K562 (cell line): ENCODE data around the gene FMN1.

Source experiments
- HIVEP1 ChIP-seq: fragments of 250-450 bp; sonication (Bioruptor Pico); IDR thresholded peaks from 2 replicates; pipeline ENCODE4 v1.4.0; 2020; ENCODE audit warnings: mild to moderate bottlenecking
- MEF2D ChIP-seq: conservative IDR thresholded peaks from 2 replicates; pipeline ENCODE4 v1.6.1; 2016; ENCODE audit warnings: low read depth, missing genetic modification characterization, missing compliant biosample characterization
- MXI1 ChIP-seq: IDR thresholded peaks from 2 replicates; pipeline ENCODE4 v1.6.1; 2011; ENCODE audit warnings: low read depth, mild to moderate bottlenecking, improper control_type of control experiment, low read length
- POLR2B ChIP-seq: fragments of 450-650 bp; IDR thresholded peaks from 2 replicates; pipeline ENCODE4 v1.6.1; 2018; ENCODE audit warnings: low read depth; ENCODE audit not compliant: partially characterized antibody
- SIN3B ChIP-seq: fragments of 450-650 bp; IDR thresholded peaks from 2 replicates; pipeline ENCODE4 v1.6.1; 2017; ENCODE audit warnings: low read depth, mild to moderate bottlenecking, moderate library complexity
- TF ChIP-seq, protein P1 (sequence below): sonication (generic); formaldehyde crosslinking; IDR thresholded peaks from 2 replicates; pipeline ENCODE4 v1.8.1; 2023; ENCODE audit warnings: mild to moderate bottlenecking, missing genetic modification reagents
- TF ChIP-seq, protein P2 (sequence below), 3 experiments: IDR thresholded peaks in 2 of 3; conservative IDR thresholded peaks in 1 of 3; 2 replicates each; pipeline ENCODE4 v1.5.1; 2011 to 2012; ENCODE audit warnings: low read length in 3 of 3, mild to moderate bottlenecking in 3 of 3, control low read depth in 2 of 3, improper control_type of control experiment in 1 of 3, inconsistent platforms in 1 of 3, low read depth in 1 of 3, mixed read lengths in 1 of 3, moderate library complexity in 1 of 3; ENCODE audit not compliant: insufficient read depth in 2 of 3

DNA sequence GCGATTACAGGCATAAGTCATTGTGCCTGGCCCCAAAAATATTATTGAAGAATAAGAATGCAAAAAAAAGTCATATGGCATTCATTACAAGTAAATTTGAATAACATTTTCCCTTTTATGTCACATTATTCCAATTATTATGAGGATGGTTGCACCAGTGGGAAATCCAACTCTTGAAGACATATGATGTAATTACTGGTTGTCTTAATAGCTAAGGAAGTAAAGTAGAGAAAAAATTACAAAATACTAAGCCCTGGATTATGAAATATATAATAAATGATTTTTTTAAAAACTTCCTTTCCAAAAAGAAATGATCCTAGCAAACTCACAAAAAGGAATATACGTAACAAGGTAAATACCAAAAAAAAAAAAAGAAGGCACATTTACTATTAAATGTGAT is 98.9 kb downstream of the FMN1 start:
- no peak for TF ChIP-seq HIVEP1 (CRISPR knock-in tag)
- TF ChIP-seq MEF2D (tag), result no peak
- no peak for TF ChIP-seq POLR2B
- TF ChIP-seq, protein P1, sequence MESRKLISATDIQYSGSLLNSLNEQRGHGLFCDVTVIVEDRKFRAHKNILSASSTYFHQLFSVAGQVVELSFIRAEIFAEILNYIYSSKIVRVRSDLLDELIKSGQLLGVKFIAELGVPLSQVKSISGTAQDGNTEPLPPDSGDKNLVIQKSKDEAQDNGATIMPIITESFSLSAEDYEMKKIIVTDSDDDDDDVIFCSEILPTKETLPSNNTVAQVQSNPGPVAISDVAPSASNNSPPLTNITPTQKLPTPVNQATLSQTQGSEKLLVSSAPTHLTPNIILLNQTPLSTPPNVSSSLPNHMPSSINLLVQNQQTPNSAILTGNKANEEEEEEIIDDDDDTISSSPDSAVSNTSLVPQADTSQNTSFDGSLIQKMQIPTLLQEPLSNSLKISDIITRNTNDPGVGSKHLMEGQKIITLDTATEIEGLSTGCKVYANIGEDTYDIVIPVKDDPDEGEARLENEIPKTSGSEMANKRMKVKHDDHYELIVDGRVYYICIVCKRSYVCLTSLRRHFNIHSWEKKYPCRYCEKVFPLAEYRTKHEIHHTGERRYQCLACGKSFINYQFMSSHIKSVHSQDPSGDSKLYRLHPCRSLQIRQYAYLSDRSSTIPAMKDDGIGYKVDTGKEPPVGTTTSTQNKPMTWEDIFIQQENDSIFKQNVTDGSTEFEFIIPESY (CRISPR knock-in tag), result no peak
- TF ChIP-seq, protein P2, sequence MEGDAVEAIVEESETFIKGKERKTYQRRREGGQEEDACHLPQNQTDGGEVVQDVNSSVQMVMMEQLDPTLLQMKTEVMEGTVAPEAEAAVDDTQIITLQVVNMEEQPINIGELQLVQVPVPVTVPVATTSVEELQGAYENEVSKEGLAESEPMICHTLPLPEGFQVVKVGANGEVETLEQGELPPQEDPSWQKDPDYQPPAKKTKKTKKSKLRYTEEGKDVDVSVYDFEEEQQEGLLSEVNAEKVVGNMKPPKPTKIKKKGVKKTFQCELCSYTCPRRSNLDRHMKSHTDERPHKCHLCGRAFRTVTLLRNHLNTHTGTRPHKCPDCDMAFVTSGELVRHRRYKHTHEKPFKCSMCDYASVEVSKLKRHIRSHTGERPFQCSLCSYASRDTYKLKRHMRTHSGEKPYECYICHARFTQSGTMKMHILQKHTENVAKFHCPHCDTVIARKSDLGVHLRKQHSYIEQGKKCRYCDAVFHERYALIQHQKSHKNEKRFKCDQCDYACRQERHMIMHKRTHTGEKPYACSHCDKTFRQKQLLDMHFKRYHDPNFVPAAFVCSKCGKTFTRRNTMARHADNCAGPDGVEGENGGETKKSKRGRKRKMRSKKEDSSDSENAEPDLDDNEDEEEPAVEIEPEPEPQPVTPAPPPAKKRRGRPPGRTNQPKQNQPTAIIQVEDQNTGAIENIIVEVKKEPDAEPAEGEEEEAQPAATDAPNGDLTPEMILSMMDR (IDR thresholded peaks at IDR 0.05 in 2 of 3, conservative IDR thresholded peaks at IDR 0.05 in 1 of 3; ENCODE audit: insufficient read depth in 2 of 3, low read depth in 1 of 3, low read length in 3 of 3), result no peak
- TF ChIP-seq SIN3B, result no peak
- TF ChIP-seq MXI1, result no peak
